HG03342 (cell line): Measurements from ENCODE around the gene ZFPM1.
"Not testable (repeated sequence)": the region's sequence is repeated elsewhere in the genome, so short reads cannot be mapped to it uniquely, and the experiment has no call there.

Source experiments
- ATAC-seq: cut with Tn5 transposase; IDR thresholded peaks from one replicate; pipeline ENCODE4 v1.9.1; 2021; ENCODE audit warnings: mild to moderate bottlenecking, moderate library complexity; ENCODE audit not compliant: unreplicated experiment

The ZFPM1 gene

DNA sequence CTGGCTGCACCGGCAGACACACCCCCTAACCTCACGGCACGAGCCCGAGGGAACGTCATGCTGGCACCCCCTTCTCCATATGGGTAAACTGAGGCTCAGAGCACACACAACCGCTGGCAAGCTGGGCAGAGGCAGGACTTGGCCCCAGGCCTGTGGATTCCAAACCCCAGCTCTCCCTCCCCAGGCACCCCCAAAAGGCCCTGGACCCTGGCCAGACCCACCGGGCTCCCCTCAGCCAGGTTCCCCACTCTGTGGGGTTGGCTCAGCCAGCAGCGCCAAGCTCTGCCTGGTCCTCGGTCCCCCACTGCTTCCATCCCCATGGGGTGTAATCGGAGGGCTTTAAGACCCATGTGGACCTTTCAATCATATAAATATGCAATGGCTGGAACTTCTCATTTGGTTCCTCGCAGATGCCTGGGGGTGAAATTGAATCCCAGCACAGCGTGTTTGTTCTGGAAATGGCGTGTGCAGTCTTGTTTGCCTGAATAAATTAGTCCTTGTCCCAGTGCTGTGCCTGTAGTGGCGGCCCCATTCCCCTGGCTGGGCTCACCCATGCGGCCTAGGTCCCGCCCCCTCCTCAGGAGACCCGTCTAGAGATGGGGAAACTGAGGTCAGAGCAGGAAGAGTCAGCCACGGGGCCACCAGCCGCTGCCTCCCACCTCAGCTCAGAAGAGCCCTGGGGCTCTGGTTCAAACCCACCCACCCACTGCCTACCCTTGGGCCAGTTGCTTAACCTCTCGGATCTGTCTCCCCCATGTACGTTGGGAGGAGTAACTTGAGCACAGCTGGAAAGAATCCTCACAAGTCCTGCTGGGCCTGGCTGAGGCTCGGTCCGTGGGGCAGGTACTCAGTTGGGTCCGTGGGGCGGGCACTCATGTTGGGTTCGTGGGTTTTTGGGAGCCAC, 57.3 kb downstream of the ZFPM1 start:
- ATAC-seq, result no peak

DNA sequence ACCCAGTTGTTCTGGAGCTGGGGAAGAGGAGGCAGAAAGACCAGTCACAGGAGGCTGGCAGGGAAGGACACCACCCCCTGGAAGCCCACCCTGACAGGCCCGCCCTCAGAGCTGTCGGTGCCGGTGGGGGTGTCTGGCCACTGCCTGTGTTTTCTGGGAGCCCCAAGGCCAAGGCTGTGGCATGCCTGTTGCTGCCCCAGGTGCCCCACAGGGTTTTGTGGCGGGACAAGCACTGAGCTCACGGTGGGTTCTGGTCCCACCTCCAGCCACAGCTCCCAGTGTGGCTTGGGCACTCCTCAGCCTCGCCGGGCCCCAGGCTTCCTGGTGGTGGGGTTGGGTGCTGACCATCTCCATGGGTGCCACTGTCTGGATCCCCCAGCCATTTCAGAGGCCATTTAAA, 58.0 kb downstream of the ZFPM1 start:
- no peak for ATAC-seq

DNA sequence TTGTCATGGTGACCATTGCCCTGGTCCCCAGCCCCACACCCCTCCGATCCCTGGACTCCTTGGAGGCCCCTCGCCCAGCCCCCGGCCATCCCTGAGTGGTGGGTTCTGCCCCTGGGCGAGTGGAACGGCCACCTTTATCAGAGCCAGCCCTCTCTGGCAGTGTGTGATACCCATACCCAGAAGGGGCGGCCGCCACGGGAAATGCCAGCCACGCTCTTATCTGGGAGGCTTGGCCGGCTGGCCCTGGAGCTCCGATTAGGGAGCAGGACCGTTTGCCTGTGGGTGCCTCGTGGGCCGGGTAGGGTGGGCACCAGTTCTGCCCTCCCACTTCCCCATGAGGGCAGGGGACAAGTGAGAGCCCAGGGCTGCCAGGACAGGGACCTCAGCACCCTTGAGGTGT, 58.8 kb downstream of the ZFPM1 start:
- no peak for ATAC-seq

DNA sequence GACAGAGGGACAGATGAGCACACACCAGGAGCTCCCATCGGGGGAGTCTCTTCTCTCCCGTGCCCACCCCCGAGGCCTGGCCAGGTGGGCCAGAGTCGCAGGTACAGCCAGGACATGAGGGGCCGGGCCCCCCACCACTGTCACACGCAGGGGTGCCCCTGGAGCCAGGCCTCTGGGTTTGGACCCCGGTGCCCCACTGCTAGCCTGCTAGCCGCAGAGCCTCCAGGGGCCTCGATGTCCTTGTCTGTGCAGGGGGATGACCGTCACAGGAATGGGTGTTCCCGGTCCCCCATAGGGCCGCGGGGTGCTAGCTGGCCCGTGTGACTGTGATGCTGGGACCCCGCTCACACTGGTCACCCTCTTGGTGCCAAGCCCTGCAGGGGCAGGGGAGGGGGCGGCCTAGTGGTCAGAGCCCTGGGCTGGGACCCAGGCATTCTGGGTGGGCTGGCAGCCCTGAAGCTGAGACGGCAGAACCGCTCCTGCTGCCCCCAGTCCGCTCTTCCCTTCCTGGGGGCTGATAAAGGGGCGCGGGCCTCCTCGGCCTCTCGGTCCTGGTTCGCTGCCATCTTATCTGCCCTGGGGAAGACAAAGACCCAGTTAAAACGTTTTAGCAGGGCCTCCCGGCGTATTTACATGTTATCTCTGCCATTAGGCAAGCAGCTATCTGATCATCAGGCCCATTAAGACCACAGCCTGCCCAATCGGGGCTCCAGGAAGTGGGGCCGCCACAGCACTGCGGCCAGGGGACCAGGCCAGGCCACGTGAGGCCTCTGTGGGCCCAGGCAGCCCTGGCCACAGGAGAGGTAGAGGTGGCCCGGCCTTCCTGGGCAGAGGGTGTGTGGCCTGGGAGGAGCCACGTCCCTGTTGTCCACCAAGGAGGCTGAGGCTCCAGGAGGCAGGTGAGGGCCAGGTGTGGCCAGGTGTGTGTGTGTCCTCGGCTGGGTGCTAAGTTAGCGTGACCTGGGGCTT, 59.9 kb downstream of the ZFPM1 start:
- no peak for ATAC-seq

DNA sequence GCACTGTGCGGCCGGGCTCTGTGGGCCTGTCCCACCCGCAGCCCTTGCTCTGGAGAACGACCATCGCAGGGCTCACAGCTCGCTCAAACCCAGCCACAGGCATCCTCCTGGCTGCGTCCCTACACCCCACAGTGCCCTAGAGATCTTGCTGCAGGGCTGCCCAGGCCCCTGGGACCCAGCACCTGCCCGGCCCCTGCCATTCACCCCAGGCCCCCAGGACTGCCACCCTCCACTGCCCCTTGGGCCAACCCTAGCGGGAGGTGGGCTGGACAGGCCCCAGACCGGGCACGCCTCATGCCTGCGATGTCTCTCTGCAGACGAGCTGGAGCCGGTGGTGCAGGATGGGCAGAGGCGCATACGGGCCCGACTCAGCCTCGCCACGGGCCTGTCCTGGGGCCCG, 61.0 kb downstream of the ZFPM1 start:
- ATAC-seq, result no peak

DNA sequence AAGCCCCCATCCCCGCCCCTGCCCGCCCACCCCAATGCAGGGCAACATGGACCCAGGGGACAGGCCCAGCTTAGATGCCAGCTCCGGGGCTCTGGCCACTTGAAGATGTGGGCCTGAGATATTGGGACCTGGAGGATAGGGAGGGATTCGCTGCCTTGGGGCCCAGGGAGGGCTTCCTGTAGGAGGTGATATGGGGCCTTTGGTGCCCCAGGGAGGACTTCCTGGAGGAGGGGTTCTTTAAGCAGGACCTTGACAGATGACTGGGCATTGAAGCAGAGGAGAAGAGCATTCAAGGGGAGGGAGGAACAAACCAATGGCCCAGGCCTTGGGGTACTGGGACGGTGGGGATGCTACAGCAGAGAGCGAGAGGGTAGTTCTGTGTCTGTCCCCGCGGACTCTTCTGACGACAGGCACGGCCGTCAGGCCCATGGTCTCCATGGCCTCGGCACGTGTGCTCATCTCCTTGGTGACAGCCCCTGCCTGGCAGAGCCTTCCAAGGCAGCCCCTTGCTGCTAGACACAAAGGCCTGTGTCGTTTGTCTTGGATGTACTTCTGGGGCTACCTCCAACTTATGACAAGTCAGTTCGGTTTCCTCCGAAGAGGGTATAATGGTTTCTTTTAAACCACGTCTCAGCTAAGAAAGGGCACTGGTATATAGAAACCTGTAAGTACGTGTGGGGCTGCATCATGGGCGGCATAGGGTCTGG, 61.6 kb downstream of the ZFPM1 start:
- ATAC-seq, result no peak

DNA sequence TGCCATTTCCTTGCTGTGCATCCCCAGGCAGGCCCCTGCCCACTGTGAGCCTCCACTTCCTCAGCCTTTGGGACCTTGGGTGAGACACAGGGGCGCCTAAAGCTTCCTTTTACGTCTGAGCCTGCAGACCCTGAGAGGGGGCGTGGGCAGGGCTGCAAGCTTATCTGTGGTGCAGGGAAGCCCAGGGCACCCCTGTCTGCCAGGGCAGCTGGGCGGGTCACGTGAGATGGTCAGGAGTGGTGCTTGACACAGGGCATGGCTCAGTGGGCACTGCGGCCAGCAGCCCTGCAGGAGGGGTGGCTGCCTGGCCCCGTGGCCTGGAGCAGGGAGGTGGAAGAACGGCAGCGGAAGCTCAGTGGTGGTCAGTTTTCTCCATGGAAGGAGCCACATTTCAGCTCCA, 62.3 kb downstream of the ZFPM1 start:
- ATAC-seq, result no peak

DNA sequence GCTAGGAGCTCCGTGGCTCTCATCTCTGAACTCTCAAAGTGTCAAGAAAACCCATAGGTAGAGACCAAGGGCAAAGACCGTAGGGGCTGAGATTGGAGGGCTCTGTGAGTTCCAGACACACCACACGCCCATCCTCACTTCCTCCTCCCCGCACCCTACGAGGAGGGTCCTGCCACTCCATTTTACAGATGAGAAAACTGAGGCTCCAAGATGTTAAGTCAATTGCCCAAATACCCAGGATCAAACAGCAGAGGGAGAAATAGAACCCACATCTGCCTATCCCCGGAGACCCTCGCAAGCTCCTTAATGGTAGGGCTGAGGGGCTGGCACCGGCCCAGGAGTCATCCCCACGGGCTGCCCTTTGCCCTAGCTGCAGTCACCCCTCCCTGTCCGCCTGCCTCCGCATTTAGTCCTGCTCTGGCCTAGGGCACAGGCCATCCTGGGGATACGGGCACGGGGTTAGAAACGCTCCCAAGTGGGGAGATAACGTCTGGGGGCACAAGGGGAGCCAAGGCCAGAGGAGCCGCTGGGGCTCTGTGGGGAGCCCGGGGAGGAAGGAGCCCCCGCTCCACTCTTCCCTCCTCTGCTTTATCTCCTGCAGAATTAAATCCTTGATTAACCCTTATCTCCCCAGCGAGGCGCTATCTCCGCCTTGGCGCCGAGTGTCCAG, 63.0 kb downstream of the ZFPM1 start:
- no peak for ATAC-seq

DNA sequence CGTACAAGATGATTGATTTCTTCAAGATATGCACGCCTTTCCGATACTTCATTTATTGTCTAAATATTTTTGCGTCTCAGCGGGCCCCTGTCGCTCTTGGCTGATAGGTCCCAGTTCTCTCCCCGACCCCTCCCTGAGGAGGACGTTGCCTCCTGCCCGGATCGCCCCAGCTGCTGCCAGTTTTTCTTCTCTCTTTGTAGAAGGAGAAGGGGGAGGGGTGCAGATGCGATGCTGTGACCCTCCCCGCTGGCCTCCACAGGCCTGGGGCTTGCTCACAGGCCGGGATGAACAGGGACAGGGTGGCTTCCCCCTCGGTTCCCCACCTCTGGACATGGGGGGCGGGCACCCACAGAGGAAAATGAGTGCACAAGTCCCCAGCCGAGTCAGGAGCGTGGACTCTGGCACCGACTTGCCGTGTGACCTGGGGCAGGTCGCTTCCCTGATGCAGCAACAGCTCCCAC, 63.6 kb downstream of the ZFPM1 start:
- no peak for ATAC-seq

DNA sequence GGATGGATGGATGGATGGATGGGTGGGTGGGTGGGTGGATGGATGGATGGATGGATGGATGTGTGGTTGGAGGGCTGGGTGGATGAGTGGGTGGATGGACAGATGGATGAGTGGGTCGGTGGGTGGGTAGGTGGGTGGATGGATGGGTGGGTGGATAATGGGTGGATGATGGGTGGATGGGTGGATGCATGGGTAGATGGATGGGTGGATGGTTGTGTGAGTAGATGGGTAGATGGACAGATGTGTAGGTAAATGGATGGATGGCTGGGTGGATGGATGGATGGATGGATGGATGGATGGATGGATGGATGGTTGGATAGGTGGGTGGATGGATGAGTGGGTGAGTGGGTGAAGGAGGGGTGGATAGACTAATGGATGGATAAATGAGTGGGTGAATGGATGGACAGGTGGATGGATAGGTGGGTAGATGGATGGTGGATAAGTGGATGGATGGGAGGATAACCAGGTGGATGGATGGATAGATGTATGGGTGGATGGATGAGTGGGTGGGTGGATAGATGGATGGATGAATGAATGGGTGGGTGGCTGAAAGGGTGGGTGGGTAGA, 64.2 kb downstream of the ZFPM1 start:
- not testable (repeated sequence) for ATAC-seq

DNA sequence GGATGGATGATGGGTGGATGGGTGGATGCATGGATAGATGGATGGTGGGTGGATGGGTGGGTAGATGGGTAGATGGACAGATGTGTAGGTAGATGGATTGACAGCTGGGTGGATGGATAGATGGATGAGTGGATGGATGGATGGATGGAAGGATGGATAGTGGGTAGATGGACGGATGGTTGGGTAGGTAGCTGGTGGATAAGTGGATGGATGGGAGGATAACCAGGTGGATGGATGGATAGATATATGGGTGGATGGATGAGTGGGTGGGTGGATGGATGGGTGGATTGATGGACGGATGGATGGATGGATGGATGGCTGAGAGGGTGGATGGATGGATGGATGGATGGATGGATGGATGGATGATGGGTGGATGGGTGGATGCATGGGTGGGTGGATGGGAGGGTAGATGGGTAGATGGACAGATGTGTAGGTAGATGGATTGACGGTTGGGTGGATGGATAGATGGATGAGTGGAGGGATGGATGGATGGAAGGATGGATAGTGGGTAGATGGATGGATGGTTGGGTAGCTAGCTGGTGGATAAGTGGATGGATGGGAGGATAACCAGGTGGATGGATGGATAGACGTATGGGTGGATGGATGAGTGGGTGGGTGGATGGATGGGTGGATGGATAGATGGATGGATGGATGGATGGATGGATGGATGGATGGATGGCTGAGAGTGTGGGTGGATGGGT, 65.5 kb downstream of the ZFPM1 start:
- not testable (repeated sequence) for ATAC-seq

DNA sequence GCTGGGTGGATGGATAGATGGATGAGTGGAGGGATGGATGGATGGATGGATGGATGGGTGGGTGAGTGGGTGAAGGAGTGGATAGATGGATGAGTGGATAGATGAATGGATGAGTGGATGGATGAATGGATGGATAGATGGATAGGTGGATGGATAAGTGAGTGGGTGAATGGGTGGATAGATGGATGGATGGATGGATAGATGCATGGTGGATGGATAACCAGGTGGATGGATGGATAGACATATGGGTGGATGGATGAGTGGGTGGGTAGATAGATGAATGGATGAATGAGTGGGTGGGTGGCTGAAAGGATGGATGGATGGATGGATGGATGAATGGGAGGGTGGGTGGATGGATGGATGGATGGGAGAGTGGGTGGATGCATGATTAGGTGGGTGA, 66.2 kb downstream of the ZFPM1 start:
- no peak for ATAC-seq

DNA sequence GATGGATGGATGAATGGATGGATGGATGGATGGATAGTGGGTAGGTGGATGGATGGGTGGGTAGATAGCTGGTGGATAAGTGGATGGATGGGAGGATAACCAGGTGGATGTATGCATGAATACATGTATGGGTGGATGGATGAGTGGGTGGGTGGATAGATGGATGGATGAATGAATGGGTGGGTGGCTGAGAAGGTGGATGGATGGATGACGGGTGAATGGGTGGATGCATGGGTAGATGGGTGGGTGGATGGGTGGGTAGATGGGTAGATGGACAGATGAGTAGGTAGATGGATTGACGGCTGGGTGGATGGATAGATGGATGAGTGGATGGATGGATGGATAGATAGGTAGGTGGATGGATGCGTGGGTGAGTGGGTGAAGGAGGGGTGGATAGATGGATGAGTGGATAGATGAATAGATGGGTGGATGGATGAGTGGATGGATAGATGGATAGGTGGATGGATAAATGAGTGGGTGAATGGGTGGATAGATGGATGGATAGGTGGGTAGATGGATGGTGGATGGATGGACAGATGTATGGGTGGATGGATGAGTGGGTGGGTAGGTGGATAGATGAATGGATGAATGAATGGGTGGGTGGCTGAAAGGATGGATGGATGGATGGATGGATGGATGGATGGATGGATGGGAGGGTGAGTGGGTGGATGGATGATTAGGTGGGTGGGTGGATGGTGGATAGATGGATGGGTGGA, 67.0 kb downstream of the ZFPM1 start:
- ATAC-seq, result no peak

DNA sequence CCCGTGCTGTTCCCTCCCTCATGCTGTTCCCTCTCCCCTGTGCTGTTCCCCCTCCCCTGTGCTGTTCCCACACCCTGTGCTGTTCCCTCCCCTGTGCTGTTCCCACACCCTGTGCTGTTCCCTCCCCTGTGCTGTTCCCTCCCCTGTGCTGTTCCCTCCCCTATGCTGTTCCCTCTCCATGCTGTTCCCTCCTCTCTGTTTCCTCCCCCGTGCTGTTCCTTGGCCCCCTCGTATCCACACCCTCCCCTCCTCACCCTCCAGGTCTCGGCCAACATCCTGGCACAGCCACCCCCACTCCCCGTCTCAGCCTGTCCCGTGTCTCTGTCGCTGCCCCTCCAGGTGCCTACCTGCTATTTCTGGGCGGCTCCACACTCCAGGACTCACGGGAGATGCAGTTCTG, 68.6 kb downstream of the ZFPM1 start:
- ATAC-seq, result no peak

DNA sequence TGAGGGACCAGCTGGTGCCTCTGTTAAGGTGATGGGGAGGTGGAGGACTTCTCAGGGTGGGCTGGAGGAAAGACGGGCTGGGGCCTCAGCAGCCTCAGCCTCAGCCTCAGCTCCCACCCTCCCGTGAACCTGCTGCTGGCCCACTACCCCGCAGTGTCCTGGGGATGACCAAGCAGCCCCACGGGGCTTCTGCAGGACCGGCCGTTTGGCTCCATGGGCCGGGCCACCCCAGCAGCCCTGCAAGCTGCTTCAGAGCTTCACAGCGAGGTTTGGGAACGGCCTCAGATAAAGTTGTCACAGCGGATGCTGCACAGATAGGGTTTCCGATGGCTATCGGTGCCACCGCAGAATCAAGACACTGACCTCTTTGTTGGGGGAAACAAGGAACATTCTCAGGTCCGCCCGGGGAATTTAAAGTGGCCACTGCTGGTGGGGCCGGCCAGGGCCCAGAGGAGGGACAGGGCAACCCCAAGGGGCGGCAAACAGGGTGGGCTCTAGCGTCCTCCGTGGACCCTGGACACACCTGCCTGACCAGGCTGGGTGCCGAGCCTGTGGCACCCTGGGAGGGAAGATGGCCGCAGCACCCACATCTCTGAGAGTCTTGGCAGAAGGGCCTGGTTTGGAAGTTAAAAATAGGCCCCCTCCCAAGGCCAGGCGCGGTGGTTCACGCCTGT, 69.3 kb downstream of the ZFPM1 start:
- no peak for ATAC-seq

DNA sequence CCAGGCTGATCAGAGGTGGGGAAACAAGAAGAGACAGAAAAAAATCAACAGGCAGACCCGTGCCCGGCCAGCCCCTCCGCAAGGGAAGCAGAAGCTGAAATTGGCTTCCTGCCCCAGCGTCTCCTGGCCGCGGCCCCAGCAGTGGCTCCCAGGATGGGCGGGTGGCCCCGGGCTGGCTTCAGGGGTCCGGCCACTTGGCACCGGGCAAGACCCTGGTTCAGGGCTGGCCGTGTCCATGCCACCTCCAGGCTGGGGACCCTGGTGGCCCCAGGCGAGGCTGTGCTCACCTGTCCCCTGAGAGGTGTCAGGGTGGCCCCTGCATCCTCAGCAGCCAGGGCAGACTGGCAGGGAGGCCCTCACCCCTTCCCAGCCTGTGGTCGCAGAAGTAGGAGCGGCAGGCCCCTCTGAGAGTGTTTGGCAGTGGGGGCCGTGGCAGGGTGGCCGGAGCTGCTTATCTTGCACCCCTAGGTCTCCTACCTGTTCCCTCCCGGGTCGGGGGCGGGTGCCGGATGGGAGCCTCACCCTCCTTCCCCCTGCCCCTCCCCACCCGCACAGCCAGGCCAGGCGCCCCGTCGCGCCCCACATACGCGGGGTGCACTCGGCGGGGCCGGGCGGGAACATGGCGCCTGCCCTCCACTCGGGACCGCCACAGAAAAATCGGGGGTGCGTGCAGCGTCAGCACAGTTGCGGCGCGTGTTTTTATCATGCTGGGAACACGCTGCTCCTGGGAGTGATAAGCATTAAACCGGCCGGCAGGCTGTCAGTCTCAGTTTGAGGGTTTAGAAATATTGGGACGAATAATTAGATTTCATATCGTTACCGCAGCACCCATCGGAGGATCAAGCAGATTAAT, 70.5 kb downstream of the ZFPM1 start:
- ATAC-seq, result no peak

DNA sequence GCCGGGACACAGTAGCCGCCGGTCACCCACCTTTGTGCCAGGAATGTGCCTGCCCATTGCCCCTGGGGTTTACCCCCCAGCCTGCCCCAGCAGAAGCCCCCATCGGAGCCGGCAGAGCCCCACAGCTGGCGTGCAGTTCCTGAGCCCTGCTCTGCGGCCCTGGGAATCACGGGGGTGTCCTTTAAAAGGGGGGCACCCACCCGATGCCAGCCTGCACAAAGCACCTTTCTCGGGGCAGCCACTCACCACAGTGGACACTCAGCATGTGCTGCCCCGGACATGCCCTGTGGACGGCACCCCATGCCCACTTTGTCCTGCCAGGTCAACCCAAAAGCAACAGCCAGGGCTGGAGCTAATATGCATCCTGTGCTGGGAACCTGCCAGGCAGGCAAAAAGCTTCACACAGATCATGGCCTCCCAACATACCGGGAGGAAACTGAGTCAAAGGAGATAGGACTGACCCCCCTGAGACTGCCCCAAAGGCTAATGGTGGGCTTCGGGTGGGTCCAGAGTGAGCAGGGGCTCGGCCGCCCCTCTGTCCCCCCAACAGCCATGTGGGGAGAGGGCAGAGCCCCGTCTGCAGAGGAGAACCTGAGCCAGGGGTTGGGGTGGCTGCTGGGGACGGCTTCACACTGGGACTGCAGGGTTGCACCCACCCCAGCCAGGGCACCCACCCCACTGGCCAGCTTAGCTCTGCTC, 71.3 kb downstream of the ZFPM1 start:
- no peak for ATAC-seq
